VCaP (cell line): ENCODE measurements around the gene CEP131.

ENCODE experiments used
- H3K27ac ChIP-seq: fragments of 450-650 bp; 2 replicates; pipeline ENCODE4 v1.5.1; 2017
- TF ChIP-seq, protein P1 (sequence below): fragments of 450-650 bp; conservative IDR thresholded peaks from 2 replicates; pipeline ENCODE4 v1.5.1; 2017; ENCODE audit warnings: mild to moderate bottlenecking, moderate library complexity

Gene CEP131

DNA sequence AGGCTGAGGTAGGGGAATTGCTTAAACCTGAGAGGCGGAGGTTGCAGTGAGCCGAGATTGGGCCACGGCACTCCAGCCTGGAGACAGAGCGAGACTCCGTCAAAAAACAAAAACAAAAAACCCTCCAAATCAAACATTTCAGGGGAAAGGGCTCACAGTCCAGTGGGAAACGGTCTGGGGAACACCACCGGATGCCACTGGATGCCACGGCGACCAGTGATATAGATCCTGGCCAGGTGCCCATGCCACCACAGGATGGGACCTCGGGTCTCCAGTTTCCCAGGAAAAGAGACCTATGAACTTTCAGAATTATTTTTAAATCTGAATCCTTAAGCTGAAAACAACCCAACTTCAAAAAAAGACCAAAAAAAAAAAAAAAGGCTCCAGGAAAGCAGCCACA, 12.3 kb downstream of the CEP131 start:
- no peak overlapping the region for H3K27ac ChIP-seq
- TF ChIP-seq, protein P1, sequence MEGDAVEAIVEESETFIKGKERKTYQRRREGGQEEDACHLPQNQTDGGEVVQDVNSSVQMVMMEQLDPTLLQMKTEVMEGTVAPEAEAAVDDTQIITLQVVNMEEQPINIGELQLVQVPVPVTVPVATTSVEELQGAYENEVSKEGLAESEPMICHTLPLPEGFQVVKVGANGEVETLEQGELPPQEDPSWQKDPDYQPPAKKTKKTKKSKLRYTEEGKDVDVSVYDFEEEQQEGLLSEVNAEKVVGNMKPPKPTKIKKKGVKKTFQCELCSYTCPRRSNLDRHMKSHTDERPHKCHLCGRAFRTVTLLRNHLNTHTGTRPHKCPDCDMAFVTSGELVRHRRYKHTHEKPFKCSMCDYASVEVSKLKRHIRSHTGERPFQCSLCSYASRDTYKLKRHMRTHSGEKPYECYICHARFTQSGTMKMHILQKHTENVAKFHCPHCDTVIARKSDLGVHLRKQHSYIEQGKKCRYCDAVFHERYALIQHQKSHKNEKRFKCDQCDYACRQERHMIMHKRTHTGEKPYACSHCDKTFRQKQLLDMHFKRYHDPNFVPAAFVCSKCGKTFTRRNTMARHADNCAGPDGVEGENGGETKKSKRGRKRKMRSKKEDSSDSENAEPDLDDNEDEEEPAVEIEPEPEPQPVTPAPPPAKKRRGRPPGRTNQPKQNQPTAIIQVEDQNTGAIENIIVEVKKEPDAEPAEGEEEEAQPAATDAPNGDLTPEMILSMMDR: no peak

DNA sequence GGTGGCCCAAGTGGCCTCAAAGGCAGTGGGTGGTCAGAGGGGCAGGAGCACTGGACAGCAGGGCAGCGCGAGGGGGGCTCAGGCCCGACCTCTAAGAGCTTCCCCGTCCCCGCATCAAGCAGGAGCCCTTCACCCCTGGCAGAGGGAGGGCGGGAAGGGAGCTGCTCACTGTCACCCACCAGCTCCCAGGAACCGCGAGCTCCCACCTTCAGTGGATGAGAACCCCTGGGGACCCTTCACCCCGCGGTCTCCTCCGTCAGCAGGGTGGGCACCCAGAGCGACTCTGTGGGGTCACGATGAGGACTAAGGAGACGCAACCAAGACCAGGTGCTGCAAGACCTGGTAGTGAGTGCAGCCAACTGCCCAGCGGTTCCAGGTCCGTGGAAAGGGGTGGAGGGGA, 13.6 kb downstream of the CEP131 start:
- H3K27ac ChIP-seq: no peak overlapping the region

DNA sequence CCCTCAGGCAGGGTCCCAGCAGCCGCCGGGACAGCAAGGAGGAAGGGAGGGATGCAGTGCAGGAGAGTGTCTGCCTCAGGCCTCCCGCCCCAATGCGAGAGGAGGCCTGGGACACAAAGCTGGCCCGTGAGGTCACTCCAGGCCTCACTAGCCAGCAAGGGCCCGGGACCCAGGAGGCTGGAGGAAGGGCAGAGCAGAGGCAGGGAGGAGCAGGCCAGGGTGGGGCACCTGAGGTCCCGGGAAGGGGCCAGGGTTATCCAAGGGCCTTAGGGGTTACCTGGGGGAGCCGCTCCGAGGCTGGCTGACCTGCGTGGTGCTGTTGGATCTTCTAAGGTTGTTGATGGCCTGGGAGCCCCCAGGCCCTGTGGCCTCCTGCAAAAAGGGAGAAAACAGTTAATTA, 14.1 kb downstream of the CEP131 start:
- no peak overlapping the region for H3K27ac ChIP-seq

More for the DNA sequence above, 13.6 kb downstream of the CEP131 start:
- TF ChIP-seq, protein P1: no peak

DNA sequence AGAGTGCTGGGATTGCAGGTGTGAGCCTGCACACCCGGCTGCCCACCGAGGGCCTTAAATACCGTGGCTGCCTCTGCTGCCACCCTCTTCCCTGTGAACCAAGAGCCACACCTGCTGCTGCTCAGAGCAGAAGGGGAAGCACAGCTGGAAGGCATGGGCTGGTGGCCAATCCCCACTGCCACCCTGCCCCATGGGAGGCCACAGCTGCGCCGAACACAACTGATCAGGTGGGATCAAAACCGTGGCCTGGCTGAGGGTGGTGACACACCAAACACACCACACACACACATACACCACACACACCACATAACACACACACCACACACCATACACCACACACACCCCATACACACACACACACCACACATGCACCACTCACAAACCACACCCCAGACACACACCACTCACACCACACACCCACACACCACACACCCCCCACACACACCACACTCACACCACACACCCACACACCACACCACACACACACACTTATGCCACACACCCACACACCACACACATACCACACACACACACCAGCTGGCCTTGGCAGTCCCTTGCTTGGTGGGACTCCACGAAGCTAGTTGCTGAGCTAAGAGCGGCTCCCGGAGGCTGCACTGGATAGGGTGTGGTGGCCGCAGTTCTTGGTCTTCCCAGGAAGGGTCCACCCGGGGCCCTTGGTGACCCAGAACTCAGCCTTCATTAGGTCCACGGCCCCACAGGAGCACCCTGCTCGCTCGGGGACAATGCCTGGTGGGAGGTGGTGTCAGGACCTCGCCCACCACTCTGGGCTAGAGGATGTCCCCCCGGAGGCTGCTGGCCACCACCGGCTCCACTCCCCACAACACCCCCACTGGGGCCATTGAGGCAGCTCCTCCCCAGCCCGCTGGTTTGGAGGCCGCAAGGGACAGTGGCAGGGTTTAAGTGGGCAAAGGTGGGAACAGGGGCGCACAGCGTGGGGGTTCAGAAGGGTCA, 14.9 kb downstream of the CEP131 start:
- no peak overlapping the region for H3K27ac ChIP-seq

More for the DNA sequence above, 14.1 kb downstream of the CEP131 start:
- TF ChIP-seq, protein P1: no peak

DNA sequence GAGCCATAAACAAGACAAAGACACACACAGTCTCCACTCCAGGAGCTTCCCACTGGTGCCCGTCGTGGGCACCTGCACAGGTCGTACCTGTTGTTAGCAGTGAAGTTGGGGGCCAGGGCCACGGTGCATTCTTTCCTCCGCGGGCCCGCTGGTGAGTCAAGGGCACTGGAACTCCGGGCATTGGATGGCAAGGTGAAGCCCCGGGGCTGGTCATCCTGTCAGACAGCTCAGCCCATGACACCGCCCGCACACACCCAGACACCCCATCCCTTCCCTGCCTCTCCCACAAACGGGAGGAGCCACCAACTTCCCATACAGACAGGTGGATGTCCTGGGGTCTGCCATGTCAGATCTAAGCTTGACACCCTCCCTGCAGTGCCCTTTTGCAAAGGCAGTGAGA, 16.1 kb downstream of the CEP131 start:
- H3K27ac ChIP-seq: no peak overlapping the region
- TF ChIP-seq, protein P1: no peak

More for the DNA sequence above, 14.9 kb downstream of the CEP131 start:
- TF ChIP-seq, protein P1: no peak

DNA sequence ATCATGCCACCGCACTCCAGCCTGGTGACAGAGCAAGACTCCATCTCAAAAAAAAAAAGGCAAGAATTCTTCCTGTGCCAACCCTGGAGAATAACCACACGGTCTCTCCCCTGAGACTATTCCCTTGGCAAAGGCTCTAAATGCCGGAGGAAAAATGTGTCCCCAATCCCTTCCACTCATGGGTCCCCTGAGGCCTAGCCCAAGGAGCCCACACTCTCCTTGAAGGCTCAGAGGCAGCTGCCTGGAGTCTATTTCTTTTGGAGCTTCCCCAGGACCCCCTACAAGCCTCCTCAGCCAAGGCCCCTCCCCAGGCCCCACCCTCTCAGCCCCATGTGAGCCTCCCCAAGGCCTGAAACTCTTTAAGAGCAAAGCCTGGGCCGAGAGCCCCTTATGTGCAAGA, 16.6 kb downstream of the CEP131 start:
- TF ChIP-seq, protein P1: no peak
- H3K27ac ChIP-seq: no peak overlapping the region

DNA sequence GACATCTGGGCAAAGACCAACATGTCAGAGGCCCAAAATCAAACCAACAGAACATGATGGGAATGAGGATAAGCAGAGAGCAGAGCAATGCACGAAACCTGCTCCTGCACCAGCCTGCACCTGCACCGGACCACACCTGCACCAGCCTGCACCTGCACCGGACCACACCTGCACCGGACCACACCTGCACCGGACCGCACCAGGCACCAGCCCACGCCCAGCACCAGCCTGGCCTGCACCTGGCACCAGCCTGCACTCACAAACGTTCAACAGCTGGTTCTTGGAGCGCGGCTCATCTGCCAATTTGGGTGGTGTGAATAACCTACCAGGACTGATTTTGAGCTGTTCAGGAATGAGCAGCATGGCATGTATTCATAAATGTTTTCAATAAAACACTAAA, 18.2 kb downstream of the CEP131 start:
- no peak overlapping the region for H3K27ac ChIP-seq
- TF ChIP-seq, protein P1: no peak
